HG02885 (cell line): Measurements from ENCODE around the gene CHIC2.

Experiments used
- ATAC-seq: cut with Tn5 transposase; IDR thresholded peaks from one replicate; pipeline ENCODE4 v1.9.1; 2021; ENCODE audit warnings: mild to moderate bottlenecking; ENCODE audit not compliant: unreplicated experiment, poor library complexity

CHIC2 gene

DNA sequence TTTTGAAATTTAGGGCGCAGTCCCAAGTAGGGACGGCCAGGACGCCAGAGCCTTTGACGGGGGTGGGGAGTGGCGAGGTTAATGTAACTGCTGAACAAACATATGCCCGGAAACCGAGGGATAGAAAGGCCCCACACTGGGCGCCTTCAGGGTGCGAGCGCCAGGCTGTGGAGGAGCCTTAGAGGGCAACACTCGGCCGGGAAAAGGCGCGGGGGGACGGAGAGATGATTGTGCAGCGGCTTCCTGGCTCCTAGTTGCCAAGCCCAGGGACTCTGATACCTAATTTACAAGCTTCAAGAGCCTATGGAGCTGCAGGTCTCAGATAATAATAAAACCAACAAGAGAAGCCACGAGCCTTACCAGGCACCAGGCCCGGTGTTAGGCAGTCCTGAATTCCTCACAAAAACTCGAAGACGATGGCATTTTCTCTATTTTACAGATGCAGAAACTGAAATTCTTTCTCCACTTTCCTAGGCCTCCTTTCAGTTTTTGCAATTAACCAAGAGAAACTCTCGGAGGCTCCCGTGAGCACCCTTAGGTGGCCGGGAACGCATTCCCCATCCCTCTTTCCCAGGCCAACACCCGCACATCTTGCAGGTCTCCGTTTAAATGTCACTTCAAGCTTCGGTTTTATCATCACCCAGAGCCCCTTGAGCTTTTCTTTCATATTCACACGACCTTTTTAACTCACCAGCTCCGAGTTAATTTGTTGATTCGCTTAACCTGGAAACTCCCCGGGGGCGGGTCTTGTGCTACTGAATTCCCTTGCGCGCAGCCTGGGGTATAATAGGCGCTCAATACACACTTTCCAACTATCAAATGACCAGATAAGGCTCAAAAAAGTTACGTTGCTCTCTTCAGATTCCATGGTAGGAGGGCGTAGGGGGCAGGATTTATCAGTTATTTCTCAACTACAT, 29.2 kb upstream of the CHIC2 start:
- ATAC-seq, result no peak

DNA sequence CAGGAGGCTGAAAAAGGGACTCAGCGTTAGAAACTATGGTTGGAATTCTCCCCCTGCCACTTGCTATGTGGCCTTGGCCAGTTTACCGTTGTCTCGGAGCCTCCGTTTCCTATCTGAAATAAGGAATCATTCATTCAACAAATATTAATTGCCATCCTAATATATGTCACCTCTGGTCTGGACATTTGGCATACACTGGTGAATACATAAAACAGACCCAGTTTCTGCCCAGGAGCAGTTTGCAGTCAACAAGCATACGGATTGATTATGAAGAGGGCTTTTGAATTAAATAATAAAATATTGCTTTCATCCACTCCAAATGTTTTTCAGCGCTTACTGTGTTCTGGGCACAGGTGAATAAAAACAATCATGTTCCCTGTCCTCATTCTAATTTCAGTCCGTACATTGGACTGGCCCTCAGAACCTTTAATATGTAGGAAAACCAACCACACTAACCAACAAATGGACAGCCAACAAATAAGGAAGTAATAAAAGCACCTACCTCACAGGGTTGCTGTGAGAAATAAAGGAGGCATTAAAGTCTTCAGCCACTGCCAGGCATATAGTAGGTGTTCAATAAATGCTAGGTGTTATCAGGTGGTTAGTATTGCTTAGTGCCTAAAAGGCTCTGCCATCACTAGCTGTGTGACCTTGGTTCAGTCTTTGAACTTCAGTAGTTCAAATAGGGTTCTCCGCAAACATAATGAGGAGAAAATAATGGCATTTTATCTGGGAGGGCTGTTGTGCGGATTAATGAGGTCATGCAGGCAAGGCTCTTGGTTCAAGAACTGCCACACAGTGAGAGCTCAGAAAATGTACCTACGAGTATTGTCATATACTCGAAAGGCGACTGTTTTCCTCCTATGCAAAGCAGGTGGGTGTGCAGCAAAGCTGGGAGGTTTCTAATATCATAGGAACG, 28.3 kb upstream of the CHIC2 start:
- ATAC-seq, result no peak

DNA sequence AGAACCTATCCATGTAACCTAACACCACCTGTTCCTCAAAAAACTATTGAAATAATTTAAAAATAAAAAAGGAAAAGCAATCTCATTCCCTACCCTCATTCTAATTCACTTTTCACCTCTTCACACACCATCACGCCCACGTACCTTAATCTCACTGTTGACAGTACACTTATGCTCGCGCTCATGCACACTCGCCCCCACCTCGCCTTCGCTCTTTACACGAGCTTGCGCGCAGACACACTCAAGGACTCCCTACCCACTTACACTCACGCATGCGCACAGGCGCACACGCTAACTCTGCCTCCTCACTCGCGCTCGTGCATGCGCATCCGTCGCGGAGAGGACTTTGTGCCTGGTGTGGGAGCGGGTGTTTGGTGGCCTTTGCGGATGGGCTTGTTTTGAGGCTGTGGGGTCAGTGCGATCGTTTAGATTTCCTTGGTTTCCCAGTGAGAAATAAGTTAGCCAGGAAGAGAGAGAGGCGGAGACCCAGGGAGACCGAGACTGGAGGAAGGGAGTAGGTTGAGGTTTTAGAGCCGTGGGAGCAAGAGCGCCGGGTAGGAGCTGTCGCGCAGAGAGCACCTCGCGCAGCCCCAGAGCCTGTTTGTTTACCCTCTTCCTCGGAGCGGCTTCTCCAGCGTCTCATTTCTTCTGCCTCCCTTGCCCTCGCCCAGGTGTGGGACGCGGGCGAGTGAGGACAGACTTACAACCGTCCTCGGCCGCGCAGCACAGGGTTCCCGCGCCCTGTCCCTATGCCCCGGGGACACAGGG, 27.4 kb upstream of the CHIC2 start:
- peak; percentile 83 for ATAC-seq

DNA sequence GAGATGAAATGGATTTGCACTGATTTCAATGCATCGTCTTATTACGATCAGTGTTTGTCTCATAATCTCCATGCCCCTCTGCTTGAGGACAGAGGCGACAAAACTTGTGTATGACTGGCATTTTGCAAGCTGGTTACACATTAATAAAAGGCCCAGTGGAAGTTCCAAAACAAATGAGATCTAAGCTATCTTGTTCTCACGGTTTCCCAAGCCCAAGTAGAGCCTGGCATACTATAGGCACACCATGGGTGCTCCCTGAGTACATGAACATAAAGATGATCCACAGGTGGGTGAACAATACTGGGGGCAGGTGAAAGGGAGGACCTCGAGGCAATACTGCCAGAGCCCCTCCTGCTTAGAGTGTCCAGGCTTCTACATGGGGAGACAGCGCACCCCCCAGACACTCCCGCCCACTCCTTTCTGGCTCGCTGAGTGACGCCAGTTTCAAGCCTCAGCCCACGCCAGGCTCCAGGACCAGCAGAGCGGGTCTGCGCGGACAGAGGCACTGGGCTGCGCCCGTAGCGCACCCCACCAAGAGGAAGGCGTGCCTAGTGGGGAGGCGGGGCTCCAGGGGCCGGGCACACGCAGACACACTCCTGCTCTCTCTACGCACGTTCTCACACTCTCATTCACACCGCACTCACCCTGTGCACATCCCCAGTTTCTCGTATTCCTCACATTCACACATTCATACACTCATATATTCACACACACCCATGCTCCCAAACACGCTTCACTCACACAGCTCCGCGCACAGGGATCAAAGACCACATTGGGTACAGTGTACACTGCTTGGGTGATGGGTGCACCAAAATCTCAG, 26.6 kb upstream of the CHIC2 start:
- ATAC-seq, result peak; percentile 82

DNA sequence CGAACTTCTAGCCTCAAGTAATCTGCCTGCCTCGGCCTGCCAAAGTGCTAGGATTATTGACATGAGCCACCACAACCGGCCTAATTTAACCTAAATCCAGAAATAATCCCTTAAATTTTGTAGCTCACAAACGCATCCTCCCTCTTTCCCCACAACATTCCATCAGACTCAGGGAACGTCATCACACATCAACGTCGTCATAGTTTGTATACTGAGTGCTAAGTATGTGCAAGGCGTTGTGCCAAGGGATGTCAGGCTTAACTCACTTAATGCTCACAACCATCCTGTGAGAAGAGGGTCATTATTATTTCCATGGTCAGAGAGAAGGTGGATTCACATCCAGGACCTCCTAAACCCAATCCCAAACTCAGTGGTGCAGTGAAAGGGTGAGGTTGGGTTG, 26.0 kb upstream of the CHIC2 start:
- no peak for ATAC-seq

DNA sequence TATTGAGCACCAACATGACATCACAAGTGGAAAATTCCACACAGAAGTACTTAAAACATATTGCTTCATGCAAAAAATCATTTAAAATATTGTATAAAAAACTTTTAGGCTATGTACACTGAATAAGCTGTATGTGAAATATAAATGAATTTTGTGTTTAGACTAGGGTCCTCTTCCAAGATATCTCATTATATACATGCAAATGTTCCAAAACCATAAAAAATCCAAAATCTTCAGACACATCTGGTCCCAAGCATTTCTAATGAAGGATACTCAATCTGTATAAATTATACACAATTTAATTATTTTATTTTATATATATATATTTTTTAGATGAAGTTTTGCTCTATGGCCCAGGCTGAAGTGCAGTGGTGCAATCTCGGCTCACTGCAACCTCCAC, 25.5 kb upstream of the CHIC2 start:
- no peak for ATAC-seq

DNA sequence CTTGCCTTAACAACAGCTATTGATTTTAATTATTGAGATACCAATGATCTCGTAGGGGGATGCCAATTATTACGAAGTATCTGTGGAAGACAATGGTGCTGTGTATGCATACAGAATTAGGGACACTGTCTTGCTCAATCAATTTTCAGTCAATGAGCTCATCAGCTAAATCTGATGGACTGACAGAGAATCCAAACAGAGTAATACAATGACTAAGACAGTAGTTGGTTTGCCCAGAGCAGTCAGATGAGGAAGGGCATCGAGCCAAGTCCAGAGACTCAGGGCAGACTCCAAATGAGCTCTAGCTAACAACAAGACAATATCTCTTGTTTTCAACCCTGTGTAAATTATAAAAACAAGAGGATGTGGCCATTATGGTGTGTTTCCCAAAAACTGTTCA, 20.9 kb upstream of the CHIC2 start:
- ATAC-seq, result no peak

DNA sequence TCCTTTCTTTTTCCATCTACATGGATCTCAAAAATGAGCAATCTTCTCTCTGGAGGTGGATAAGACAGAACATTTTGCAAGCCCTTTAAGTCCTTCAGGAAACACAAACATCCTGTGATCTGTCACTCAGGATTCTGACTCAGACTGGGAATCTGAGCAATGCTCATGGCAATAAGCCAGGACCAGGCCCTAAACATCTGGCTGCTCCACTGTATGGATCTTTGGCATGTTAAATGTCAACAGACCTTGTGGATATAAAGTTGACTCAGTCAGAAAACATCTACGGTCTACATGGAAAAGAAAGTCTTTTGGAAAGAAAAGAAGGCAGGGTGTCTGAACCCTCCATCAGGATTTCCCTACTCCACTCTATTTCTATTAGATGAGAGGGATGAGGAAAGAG, 17.8 kb upstream of the CHIC2 start:
- no peak for ATAC-seq

DNA sequence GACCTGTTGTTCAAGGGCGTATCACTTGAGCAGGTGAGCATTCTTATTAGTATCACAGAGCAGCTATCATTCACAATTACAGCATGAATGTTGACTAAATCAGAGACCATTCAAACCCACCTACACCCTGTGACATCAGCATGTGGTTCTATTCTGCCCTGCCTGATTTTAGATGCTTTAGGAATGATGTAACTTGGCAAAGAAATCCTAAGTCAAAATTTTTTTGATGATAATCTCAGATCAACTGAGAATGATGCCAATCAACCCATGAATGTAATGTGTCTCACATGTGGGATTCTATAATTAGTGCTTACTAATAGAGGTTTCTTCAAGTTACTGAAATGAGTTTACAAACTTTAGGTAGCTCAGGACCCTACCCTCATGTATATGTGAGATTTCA, 13.4 kb upstream of the CHIC2 start:
- ATAC-seq, result no peak

DNA sequence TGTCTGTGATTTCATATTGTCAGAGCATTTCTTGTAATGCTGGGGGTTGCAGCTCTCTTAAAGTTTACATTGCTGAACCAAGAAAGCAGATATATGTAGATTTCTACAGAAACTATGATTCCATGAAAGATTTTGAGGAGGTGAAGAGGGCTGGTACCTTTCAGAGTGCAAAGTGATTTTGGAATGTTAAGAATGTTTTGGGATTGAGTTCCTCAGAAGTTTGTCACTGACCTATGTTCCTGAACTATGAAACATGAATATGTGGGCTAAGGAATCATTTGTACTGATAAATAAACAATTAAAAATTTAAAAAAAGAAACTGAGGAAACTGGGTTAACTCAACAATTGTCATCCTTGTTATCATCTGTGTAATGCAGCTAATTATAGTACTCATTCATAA, 12.3 kb upstream of the CHIC2 start:
- ATAC-seq, result no peak

DNA sequence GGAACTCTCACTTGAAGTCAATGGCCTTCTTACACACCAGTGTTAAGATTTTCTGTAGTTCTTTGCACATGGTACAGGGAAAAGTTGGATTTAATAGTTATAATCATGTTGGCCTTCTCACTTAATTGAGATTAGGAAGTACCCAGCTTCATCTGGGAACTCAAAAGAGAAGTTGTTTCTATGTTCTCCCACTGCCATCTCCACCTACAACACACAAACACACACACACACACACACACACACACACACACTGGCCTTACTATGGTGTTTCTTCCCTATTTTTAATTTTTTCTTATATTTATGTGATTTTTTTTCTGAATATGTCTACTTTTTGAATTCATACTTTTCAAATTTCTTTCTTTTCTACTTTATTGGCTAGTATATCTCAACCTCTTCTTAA, 10.0 kb upstream of the CHIC2 start:
- no peak for ATAC-seq

DNA sequence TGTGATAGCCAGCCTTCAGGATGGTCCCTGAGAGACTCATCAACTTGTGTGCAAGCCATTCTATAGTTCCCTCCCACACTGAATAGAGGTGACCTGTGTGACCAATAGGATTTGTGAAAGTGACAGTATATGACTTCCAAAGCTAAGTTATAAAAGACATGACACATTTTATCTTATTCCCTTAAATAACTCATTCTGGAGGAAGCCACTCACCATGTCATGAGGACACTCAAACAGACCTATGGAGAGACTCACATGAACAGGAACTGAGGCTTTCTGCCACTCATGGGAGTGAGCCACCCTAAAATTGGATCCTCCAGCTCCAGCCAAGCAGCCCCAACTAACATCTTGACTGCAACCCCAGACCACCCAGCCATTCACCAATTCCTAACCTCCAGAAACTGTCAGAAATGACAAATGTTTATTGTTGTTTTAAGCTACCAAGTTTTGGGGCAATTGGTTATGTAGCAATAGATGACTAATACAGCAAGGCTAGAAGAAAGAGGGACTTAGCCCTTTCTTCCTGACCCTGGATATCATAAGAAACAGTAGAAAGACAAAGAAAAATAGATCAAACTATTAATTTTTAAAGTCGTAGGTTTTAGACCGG, 9.0 kb upstream of the CHIC2 start:
- ATAC-seq, result no peak

DNA sequence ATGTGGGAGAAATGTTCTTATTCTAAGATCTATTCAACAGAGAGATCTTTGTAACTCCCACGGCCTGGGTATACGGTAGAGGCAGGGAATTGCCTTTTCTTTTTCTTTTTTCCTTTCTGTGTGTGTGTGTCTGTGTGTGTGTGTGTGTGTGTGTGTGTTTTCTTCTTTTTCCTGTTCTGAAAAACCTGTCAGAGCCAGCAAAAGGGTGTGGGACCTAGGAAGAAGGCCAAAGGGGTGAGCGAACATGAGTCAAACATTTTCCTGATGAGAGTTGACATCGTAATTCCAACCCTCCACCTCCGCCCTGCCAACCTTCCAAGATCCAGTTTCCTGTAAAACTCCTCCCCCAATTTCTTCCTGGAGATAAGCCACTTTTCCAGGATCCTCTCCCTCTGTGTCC, 2.8 kb upstream of the CHIC2 start:
- ATAC-seq, result no peak

DNA sequence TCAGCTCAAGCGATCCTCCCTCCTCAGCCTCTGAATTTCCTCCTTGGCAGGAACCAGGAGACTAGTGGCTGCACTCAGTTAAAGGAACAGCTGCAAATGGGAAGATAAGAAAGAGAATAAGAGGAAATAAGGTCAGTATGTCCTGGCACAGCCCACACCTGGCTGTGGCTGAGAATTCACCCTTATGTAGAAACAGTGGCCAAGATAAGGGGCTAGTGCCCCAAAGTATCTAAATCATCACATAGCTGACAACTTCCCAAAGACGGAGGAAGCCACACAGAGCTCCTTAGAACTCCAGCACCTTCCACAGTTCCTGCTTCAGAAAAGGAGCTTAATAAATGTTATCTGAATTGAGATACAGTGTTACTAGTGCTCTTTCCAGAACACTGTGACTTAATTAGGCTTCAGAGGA, 2.3 kb upstream of the CHIC2 start:
- no peak for ATAC-seq

DNA sequence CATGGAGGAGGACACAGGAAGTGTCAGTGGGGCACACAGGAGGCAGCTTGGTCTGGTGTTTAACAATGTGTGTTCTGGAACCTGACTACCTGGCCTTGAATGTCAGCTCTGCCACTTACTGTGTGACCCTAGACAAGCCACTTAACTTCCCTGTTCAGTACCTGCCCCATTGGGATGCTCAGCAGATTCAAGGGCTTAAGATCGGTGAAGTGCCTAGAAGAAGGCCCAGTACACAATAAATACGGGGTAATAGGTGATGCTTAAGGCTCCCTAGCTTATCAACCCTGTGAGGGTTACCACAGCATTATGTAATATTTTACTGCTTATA, 1.6 kb upstream of the CHIC2 start:
- ATAC-seq, result no peak

DNA sequence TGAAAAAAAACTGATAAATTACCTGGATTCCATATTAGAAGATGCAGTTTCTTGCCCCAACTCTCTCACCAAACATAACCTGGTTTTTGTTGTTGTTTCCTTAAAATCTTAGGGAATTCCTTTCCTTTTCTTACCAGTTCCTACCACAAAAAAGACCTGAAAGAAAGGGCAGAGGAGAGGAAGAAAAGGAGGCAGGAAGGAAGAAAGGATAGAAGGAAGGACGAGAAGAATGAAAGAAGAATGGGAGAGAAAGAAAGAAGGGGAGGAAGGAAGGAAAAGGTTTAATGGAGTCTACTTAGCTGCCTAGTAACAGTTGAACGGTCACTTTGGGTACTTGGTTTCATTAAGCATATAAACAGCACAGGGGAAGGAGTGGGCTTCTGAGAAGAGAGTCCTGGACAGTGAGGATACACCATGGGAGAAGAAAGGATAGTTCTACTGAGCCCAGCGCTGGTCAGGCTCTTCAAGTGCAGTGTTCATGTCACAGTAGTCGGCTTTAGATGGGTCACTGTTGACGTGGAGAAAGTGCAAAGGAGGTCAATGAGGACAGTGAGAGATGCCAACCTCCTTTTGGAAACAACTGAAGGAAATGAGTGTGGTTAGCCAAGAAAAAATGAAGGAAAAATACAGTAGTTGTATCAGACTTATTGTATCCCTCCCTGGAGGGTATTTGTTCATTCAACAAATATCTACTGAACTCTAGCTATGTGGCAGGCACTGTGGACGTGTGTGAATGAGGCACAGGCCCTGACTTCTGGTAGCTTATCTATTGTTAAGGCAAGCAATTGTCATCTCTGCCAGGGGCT, 1.1 kb upstream of the CHIC2 start:
- ATAC-seq, result no peak

DNA sequence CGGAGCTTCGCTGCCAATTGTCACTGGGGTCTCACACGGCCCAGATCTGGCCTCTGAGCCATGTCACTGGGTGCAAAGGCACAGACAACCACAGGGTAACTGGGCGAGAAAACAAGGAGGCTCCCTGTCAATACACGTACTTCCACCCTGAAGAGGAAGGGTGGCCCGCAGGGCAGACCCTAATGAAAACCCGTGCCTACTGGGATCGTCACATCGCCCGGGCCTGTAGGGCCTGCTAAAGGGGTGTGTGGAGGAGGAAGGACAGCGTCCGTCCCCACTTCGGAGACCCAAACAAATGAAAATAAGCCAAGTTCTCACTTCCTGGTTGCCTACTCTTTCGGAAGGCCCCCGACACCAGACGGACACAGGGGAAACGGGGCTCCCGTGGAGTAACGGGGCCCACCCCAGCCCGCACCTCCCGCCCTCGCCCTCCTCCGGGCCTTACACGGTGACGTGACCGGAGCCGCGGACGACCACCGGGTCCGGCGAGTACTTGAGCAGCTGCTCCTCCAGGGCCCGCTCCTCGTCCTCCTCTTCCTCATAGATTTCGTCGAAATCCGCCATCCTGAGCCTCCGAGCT, 578 bp downstream of the CHIC2 start:
- peak; percentile 30 for ATAC-seq

DNA sequence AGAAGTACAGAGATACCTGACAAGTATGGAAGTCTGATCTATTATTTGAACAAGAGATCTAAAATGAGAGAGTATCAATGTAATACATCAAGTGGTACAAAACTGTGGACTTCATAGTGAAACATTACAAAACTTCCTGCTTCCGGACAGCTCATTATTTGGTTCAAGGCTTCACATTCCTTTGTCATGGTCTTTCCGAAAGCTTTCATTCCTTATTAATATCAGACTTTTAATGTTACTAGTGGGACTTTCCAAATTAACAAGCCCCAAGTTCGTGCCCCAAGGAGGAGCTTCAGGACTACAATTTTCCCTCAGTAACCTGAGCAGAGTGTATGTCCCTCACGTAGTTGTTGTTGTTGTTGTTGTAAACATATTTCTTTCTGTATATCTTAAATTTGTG, 1.2 kb downstream of the CHIC2 start:
- ATAC-seq, result no peak
